Measurements from ENCODE around the gene FHIT. TPM values are rescaled to one million over a fixed set of nuclear protein-coding genes. Genes with fewer than 3 reads are reported as not detected.

FHIT gene
- total and polyA plus RNA-seq, 9 donors = 5.1 to 11.8 (median 9.5) TPM

- no peak for TF ChIP-seq POLR2A (IDR thresholded peaks at IDR 0.05)
- no peak for TF ChIP-seq CTCF (IDR thresholded peaks at IDR 0.05)
- TF ChIP-seq EP300 (IDR thresholded peaks at IDR 0.05) = no peak
- no peaks in the 10 kb centered on the region for H3K36me3 ChIP-seq
- H3K9me3 ChIP-seq = no peaks in the 10 kb centered on the region
- no peak overlapping the region for H3K27ac ChIP-seq
- 35 to 52% (median 46%) methylated on average over 2 of the region's 2 CpGs for WGBS, 3 donors
- intact Hi-C loops (cut with DNase I) = no loop called here
- H3K4me3 ChIP-seq = no peak overlapping the region
- DNase-seq = no peak
- H3K4me1 ChIP-seq (ENCODE audit: insufficient read depth) = no peaks in the 10 kb centered on the region
- H3K27me3 ChIP-seq = no peaks in the 10 kb centered on the region
These were observed 1450.8 kb downstream of the FHIT start for GRCh38 chr3:59800481-59800880.

GRCh38 chr3:59798372-59799086 is 1452.7 kb downstream of the FHIT start:
- no peaks in the 10 kb centered on the region for H3K36me3 ChIP-seq
- no peak for DNase-seq
- no peaks in the 10 kb centered on the region for H3K9me3 ChIP-seq
- no peak for TF ChIP-seq CTCF (IDR thresholded peaks at IDR 0.05)
- TF ChIP-seq POLR2A (IDR thresholded peaks at IDR 0.05) = no peak
- no peak for TF ChIP-seq EP300 (IDR thresholded peaks at IDR 0.05)
- no peak overlapping the region for H3K27ac ChIP-seq
- intact Hi-C loops (cut with DNase I) = no loop called here
- WGBS, 3 donors = 91 to 93% (median 92%) methylated on average over 6 of the region's 6 CpGs
- no peaks in the 10 kb centered on the region for H3K4me1 ChIP-seq (ENCODE audit: insufficient read depth)
- H3K4me3 ChIP-seq = no peak overlapping the region
- no peaks in the 10 kb centered on the region for H3K27me3 ChIP-seq

GRCh38 chr3:59797533-59797932 is 1453.7 kb downstream of the FHIT start:
- H3K4me1 ChIP-seq (ENCODE audit: insufficient read depth) = no peaks in the 10 kb centered on the region
- DNase-seq = no peak
- H3K27me3 ChIP-seq = no peaks in the 10 kb centered on the region
- H3K9me3 ChIP-seq = no peaks in the 10 kb centered on the region
- WGBS, 3 donors = 94 to 95% (median 95%) methylated on average over 5 of the region's 5 CpGs
- no peak for TF ChIP-seq POLR2A (IDR thresholded peaks at IDR 0.05)
- no peak for TF ChIP-seq EP300 (IDR thresholded peaks at IDR 0.05)
- TF ChIP-seq CTCF (IDR thresholded peaks at IDR 0.05) = no peak
- intact Hi-C loops (cut with DNase I) = no loop called here
- H3K4me3 ChIP-seq = no peak overlapping the region
- H3K27ac ChIP-seq = no peak overlapping the region
- H3K36me3 ChIP-seq = no peaks in the 10 kb centered on the region

- Histone ChIP-seq H3K36me3 (no peaks in the 10 kb centered on the region), H3K27ac (no peak overlapping the region), H3K4me1 (ENCODE audit: insufficient read depth) (no peaks in the 10 kb centered on the region), H3K27me3 (no peaks in the 10 kb centered on the region), H3K9me3 (no peaks in the 10 kb centered on the region), H3K4me3 (no peak overlapping the region)
- DNase-seq = no peak
- 63 to 81% (median 79%) methylated on average over 2 of the region's 2 CpGs for WGBS, 3 donors
- intact Hi-C loops (cut with DNase I) = no loop called here
- no peak for TF ChIP-seq EP300 (IDR thresholded peaks at IDR 0.05)
- TF ChIP-seq CTCF (IDR thresholded peaks at IDR 0.05) = no peak
- no peak for TF ChIP-seq POLR2A (IDR thresholded peaks at IDR 0.05)
These were observed 1454.8 kb downstream of the FHIT start for GRCh38 chr3:59796456-59796855.

Data from ovary (tissue), 9 donors.